BLaER1 treated with 17β-estradiol and CSF1 and Interleukin-3, amounts not matched to agents 10 nM and 100 nM (cell line): ENCODE results near the gene APBB2.

Source experiments
- H3K27ac ChIP-seq, 11 experiments: shearing (Covaris generic); formaldehyde crosslinking; 2 replicates each; pipeline ENCODE4 v1.8.1; 2022
- H3K27me3 ChIP-seq, 11 experiments: shearing (Covaris generic); formaldehyde crosslinking; 2 replicates each; pipeline ENCODE4 v1.8.1; 2022
- H3K36me3 ChIP-seq, 11 experiments: shearing (Covaris generic); formaldehyde crosslinking; 2 replicates each; pipeline ENCODE4 v1.8.1; 2022
- H3K4me1 ChIP-seq, 10 experiments: shearing (Covaris generic); formaldehyde crosslinking; 2 replicates each; pipeline ENCODE4 v1.8.1; 2022
- H3K4me2 ChIP-seq, 11 experiments: shearing (Covaris generic); formaldehyde crosslinking; 2 replicates each; pipeline ENCODE4 v1.8.1; 2022
- H3K4me3 ChIP-seq, 10 experiments: shearing (Covaris generic); formaldehyde crosslinking; 2 replicates each; pipeline ENCODE4 v1.8.1; 2022
- H3K9ac ChIP-seq, 11 experiments: shearing (Covaris generic); formaldehyde crosslinking; 2 replicates each; pipeline ENCODE4 v1.8.1; 2022
- H3K9me3 ChIP-seq, 11 experiments: shearing (Covaris generic); formaldehyde crosslinking; replicated peaks in 1 of 11; 2 replicates each; pipeline ENCODE4 v1.8.1; 2022
- H4K20me1 ChIP-seq, 11 experiments: shearing (Covaris generic); formaldehyde crosslinking; 2 replicates each; pipeline ENCODE4 v1.8.1; 2022
- Cebpa-rat ChIP-seq, 11 experiments: shearing (Covaris generic); IDR thresholded peaks; 2 replicates each; pipeline ENCODE4 v1.8.1; 2022

APBB2 gene

DNA sequence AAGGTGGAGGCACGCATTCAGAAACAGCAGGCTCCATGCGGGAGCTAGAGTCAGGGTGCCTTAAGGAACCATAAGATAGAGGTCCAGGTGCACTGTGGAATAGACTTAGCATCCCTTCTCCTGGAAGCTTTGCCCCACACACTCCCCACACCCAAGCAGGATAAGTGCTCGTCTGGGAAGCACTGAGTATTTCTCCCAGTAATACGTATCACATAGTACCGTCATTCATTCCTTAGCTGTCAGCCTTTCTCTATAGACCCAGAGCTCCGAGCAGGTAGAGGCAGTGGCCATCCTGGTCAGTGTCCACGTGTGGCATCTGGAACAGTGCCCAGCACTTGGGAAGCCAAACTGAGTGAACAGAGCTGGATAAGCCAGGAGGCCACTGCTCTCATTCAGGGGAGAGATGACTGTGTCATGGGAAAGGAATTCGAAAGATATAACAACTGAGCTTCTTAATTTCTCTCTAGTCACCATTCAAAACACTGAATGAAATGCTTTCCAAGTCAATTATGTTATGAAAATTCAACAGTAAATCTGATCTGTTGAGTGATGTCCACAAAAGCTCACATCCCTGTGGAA, 9.9 kb downstream of the APBB2 start:
- Histone ChIP-seq H3K36me3 (peaks cover 0 to 4% (median 0%) of the 10 kb centered on the region in 11 experiments; a peak in 2 of 22 replicates), H3K9ac (no peak overlapping the region), H3K27me3 (no peaks in the 10 kb centered on the region), H3K4me1 (peaks cover 0 to 41% (median 10%) of the 10 kb centered on the region in 10 experiments; a peak in 13 of 20 replicates), H4K20me1 (peaks cover 0 to 88% (median 45%) of the 10 kb centered on the region in 11 experiments; a peak in 15 of 22 replicates), H3K4me2 (peak overlapping the region in 3 of 11 experiments; percentile 49 to 63 (median 55); a peak in 4 of 22 replicates), H3K4me3 (no peak overlapping the region), H3K9me3 (no peaks in the 10 kb centered on the region), H3K27ac (no peak overlapping the region)
- TF ChIP-seq Cebpa-rat (IDR thresholded peaks at IDR 0.05): no peak

DNA sequence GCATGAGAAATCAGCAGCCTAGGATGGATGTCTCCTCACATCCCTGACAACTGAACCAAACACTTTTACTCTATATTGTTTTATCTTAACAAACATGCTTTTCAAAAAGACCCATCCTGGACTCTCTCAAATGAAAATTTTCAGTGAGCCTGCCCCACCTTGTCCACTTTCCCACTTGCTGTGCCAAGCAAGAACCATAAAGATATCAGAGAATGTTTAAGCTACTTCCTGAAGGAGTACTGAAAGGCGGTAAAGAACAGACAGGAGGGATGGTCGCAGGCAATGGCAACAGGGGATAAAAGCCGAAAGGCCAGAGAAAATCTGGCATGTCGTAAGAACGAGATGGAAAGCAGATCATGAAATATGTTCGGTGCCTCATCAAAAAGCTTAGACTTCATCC, 10.5 kb downstream of the APBB2 start:
- Histone ChIP-seq H3K27ac (no peak overlapping the region), H3K9ac (no peak overlapping the region)

DNA sequence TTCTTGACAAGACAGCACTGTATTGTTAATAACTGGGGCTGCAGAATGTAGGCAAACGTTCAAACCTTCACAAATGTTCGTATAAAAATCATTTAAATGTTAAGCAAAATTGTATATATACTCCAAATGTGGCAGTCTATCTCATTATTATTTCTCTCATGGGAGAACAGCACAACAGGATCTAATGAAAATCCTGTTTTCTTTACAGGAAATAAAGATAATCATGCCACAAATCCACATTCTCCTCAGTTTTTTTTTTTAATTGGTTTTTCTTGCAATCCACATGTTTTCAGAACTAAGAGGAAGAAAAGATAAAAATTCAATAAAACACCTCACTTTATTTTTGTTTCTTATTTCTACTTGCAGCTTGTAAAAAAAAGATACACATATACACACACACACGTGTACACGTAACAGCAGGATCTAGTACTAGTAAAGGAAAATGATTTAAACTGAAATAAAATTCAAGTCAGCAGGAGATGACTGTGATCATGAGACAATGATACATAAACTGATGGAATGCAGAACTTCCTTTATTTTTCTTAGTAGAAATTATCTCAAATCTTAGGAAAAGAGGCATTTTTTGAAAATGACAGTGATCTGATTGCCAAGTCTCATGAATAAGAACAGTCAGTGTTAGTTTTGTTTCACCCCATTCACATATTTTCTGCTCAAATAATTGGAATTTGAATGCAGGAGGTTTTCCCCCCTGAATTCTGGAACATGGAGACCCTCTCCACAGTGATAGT, 11.3 kb downstream of the APBB2 start:
- H3K27me3 ChIP-seq: no peaks in the 10 kb centered on the region
- H3K4me3 ChIP-seq: no peak overlapping the region
- peaks cover 4 to 48% (median 16%) of the 10 kb centered on the region in 10 experiments; a peak in 16 of 20 replicates for H3K4me1 ChIP-seq
- no peaks in the 10 kb centered on the region for H3K9me3 ChIP-seq
- H4K20me1 ChIP-seq: peaks cover 0 to 82% (median 39%) of the 10 kb centered on the region in 11 experiments; a peak in 15 of 22 replicates
- TF ChIP-seq Cebpa-rat (IDR thresholded peaks at IDR 0.05): no peak
- no peak overlapping the region for H3K9ac ChIP-seq
- peak overlapping the region in 2 of 11 experiments; percentile 29 to 30; a peak in 4 of 22 replicates for H3K4me2 ChIP-seq
- H3K36me3 ChIP-seq: peaks cover 0 to 4% (median 0%) of the 10 kb centered on the region in 11 experiments; a peak in 2 of 22 replicates
- H3K27ac ChIP-seq: no peak overlapping the region

More for the DNA sequence above, 10.5 kb downstream of the APBB2 start:
- H3K4me2 ChIP-seq: peak overlapping the region in 2 of 11 experiments; percentile 29 to 30; a peak in 3 of 22 replicates
- no peaks in the 10 kb centered on the region for H3K9me3 ChIP-seq
- H3K27me3 ChIP-seq: no peaks in the 10 kb centered on the region
- peaks cover 0 to 41% (median 10%) of the 10 kb centered on the region in 10 experiments; a peak in 13 of 20 replicates for H3K4me1 ChIP-seq
- TF ChIP-seq Cebpa-rat (IDR thresholded peaks at IDR 0.05): no peak
- peaks cover 0 to 4% (median 0%) of the 10 kb centered on the region in 11 experiments; a peak in 2 of 22 replicates for H3K36me3 ChIP-seq
- peaks cover 0 to 82% (median 39%) of the 10 kb centered on the region in 11 experiments; a peak in 15 of 22 replicates for H4K20me1 ChIP-seq
- no peak overlapping the region for H3K4me3 ChIP-seq

DNA sequence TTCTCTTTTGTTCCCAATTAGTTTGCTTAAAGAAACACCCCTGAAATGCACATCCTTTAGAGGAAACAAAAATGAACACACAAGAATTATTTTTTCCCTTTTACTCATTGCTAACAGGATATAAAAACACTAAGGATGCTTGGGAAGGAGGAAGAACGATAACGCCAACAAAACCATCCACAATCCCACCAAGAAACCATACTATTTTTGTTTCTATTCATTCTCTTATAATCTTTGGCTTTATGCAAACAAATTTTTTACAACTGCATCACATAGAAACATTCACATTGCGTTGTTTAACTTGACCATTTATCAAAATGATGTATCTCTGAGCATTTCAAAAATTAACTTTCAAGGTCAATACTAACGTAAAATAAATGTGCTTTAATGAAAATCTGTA, 12.0 kb downstream of the APBB2 start:
- Histone ChIP-seq H3K9ac (no peak overlapping the region), H4K20me1 (peaks cover 0 to 76% (median 39%) of the 10 kb centered on the region in 11 experiments; a peak in 15 of 22 replicates), H3K9me3 (no peaks in the 10 kb centered on the region), H3K36me3 (peaks cover 0 to 4% (median 0%) of the 10 kb centered on the region in 11 experiments; a peak in 2 of 22 replicates), H3K4me1 (peaks cover 6 to 49% (median 19%) of the 10 kb centered on the region in 10 experiments), H3K4me3 (no peak overlapping the region), H3K27ac (no peak overlapping the region), H3K27me3 (no peaks in the 10 kb centered on the region), H3K4me2 (peak overlapping the region in 2 of 11 experiments; percentile 29 to 30; a peak in 3 of 22 replicates)
- TF ChIP-seq Cebpa-rat (IDR thresholded peaks at IDR 0.05): no peak

- Histone ChIP-seq H4K20me1 (peaks cover 0 to 59% (median 25%) of the 10 kb centered on the region in 11 experiments; a peak in 15 of 22 replicates), H3K27me3 (no peaks in the 10 kb centered on the region), H3K9ac (no peak overlapping the region), H3K4me2 (no peak overlapping the region), H3K9me3 (peaks cover 0 to 11% (median 3%) of the 10 kb centered on the region in 11 experiments; a peak in 7 of 22 replicates), H3K4me3 (no peak overlapping the region), H3K36me3 (no peaks in the 10 kb centered on the region; a peak in 1 of 22 replicates), H3K27ac (no peak overlapping the region), H3K4me1 (peaks cover 14 to 48% (median 27%) of the 10 kb centered on the region in 10 experiments)
- no peak for TF ChIP-seq Cebpa-rat (IDR thresholded peaks at IDR 0.05)
These were observed 13.8 kb downstream of the APBB2 start for GRCh38 chr4:41200486-41201017.

GRCh38 chr4:41199788-41200187, 14.6 kb downstream of the APBB2 start:
- Histone ChIP-seq H3K4me1 (peaks cover 8 to 41% (median 21%) of the 10 kb centered on the region in 10 experiments; a peak in 19 of 20 replicates), H3K36me3 (no peaks in the 10 kb centered on the region; a peak in 1 of 22 replicates), H3K27ac (no peak overlapping the region), H3K4me3 (no peak overlapping the region), H4K20me1 (peaks cover 0 to 58% (median 25%) of the 10 kb centered on the region in 11 experiments; a peak in 15 of 22 replicates), H3K9ac (no peak overlapping the region), H3K27me3 (no peaks in the 10 kb centered on the region), H3K4me2 (no peak overlapping the region), H3K9me3 (peaks cover 0 to 18% (median 4%) of the 10 kb centered on the region in 11 experiments; a peak in 7 of 22 replicates)
- no peak for TF ChIP-seq Cebpa-rat (IDR thresholded peaks at IDR 0.05)

GRCh38 chr4:41197996-41198395, 16.3 kb downstream of the APBB2 start:
- Histone ChIP-seq H3K9me3 (peaks cover 0 to 18% (median 8%) of the 10 kb centered on the region in 11 experiments; a peak in 8 of 22 replicates), H3K9ac (no peak overlapping the region), H3K27me3 (no peaks in the 10 kb centered on the region), H3K4me2 (peak overlapping the region in 6 of 11 experiments; percentile 2 to 39 (median 9); a peak in 4 of 22 replicates), H4K20me1 (peaks cover 0 to 45% (median 9%) of the 10 kb centered on the region in 11 experiments; a peak in 10 of 22 replicates), H3K27ac (no peak overlapping the region), H3K36me3 (no peaks in the 10 kb centered on the region; a peak in 1 of 22 replicates), H3K4me1 (peaks cover 8 to 28% (median 20%) of the 10 kb centered on the region in 10 experiments; a peak in 19 of 20 replicates), H3K4me3 (no peak overlapping the region)
- no peak for TF ChIP-seq Cebpa-rat (IDR thresholded peaks at IDR 0.05)

DNA sequence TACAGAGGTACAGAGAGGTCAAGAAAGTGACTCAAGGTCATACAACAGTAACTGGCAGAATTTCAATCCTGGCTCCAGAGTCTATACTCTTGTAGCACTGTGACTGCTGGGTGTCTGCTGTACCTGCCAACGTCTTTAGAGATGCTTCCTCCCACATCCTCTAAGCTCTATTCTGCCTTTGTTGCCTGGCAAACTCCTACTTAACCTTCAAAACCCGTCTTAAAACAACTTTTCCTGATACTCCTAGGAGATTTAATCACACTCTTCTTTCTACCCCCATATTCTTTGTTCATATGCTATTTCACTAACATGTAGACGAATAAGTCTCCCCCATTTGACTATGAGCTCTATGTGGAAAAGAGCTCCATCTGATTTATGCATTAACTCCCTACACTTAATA, 16.8 kb downstream of the APBB2 start:
- Histone ChIP-seq H3K9ac (no peak overlapping the region), H3K4me1 (peaks cover 8 to 23% (median 20%) of the 10 kb centered on the region in 10 experiments; a peak in 19 of 20 replicates), H3K4me3 (no peak overlapping the region), H4K20me1 (peaks cover 0 to 40% (median 8%) of the 10 kb centered on the region in 11 experiments; a peak in 10 of 22 replicates), H3K4me2 (peak overlapping the region in 7 of 11 experiments; percentile 34 to 51 (median 48); a peak in 10 of 22 replicates), H3K27me3 (no peaks in the 10 kb centered on the region), H3K27ac (peak overlapping the region in 1 of 11 experiments; percentile 12; a peak in 1 of 22 replicates), H3K9me3 (peaks cover 0 to 23% (median 10%) of the 10 kb centered on the region in 11 experiments; a peak in 16 of 22 replicates), H3K36me3 (no peaks in the 10 kb centered on the region; a peak in 1 of 22 replicates)
- TF ChIP-seq Cebpa-rat (IDR thresholded peaks at IDR 0.05): no peak
